ENCODE results near the gene RPL3. TPM values are rescaled to one million over a fixed set of nuclear protein-coding genes. Genes with fewer than 3 reads are reported as not detected.
A peak's percentile ranks its signal among the peaks of the same experiment; 100 is the strongest.

The RPL3 gene
- total and polyA plus RNA-seq, 2 experiments from 2014 or later, result 1,044 to 2,461 TPM

- Histone ChIP-seq H3K9me3 (ENCODE audit: low read depth) (no peaks in the 10 kb centered on the region), H4K20me1 (ENCODE audit: insufficient read depth, poor library complexity, severe bottlenecking) (no peaks in the 10 kb centered on the region), H3K27me3 (no peaks in the 10 kb centered on the region), H3K4me1 (ENCODE audit: insufficient read depth) (peaks cover 22% of the 10 kb centered on the region), H3K4me2 (no peak overlapping the region), H3K36me3 (replicated peaks; ENCODE audit: insufficient read depth, low read depth) (no peaks in the 10 kb centered on the region), H2AFZ (no peak overlapping the region), H3K9me2 (replicated peaks; ENCODE audit: insufficient read depth) (no peaks in the 10 kb centered on the region), H3K4me3 (no peak overlapping the region), H3K79me2 (no peaks in the 10 kb centered on the region), H3K27ac (no peak overlapping the region)
- 79% methylated on average over 6 of the region's 6 CpGs for WGBS (ENCODE audit: low lambda C conversion rate, missing lambda C conversion rate)
- no peak for DNase-seq (ENCODE audit: low spot score)
- TF ChIP-seq EZH2phosphoT487 (IDR thresholded peaks at IDR 0.05; ENCODE audit: low read depth, severe bottlenecking, unreplicated experiment) (no peak), EZH2 (IDR thresholded peaks at IDR 0.05; ENCODE audit: borderline replicate concordance) (no peak), CTCF (IDR thresholded peaks at IDR 0.05; ENCODE audit: poor library complexity) (no peak)
Observed at GRCh38 chr22:39299829-39300178, 19.6 kb downstream of the RPL3 start.

- DNase-seq (ENCODE audit: low spot score), result no peak
- H3K27ac ChIP-seq, result peak overlapping the region; percentile 44
- 75% methylated on average over 18 of the region's 18 CpGs for WGBS (ENCODE audit: low lambda C conversion rate, missing lambda C conversion rate)
Observed at GRCh38 chr22:39298241-39298987, 21.0 kb downstream of the RPL3 start.

GRCh38 chr22:39297490-39298240, 21.8 kb downstream of the RPL3 start:
- Histone ChIP-seq H3K27me3 (no peaks in the 10 kb centered on the region), H3K9me2 (replicated peaks; ENCODE audit: insufficient read depth) (no peaks in the 10 kb centered on the region), H3K27ac (peak overlapping the region; percentile 44), H3K4me1 (ENCODE audit: insufficient read depth) (peaks cover 25% of the 10 kb centered on the region), H3K9me3 (ENCODE audit: low read depth) (no peaks in the 10 kb centered on the region), H3K4me3 (no peak overlapping the region), H3K4me2 (no peak overlapping the region), H2AFZ (no peak overlapping the region), H3K79me2 (no peaks in the 10 kb centered on the region), H4K20me1 (ENCODE audit: insufficient read depth, poor library complexity, severe bottlenecking) (no peaks in the 10 kb centered on the region), H3K36me3 (replicated peaks; ENCODE audit: insufficient read depth, low read depth) (no peaks in the 10 kb centered on the region)
- DNase-seq (ENCODE audit: low spot score), result no peak
- TF ChIP-seq EZH2phosphoT487 (IDR thresholded peaks at IDR 0.05; ENCODE audit: low read depth, severe bottlenecking, unreplicated experiment) (no peak), CTCF (IDR thresholded peaks at IDR 0.05; ENCODE audit: poor library complexity) (no peak), EZH2 (IDR thresholded peaks at IDR 0.05; ENCODE audit: borderline replicate concordance) (no peak)
- 62% methylated on average over 18 of the region's 18 CpGs for WGBS (ENCODE audit: low lambda C conversion rate, missing lambda C conversion rate)

More at GRCh38 chr22:39298241-39298987, 21.0 kb downstream of the RPL3 start:
- H3K4me3 ChIP-seq, result no peak overlapping the region
- TF ChIP-seq EZH2 (IDR thresholded peaks at IDR 0.05; ENCODE audit: borderline replicate concordance) (no peak), CTCF (IDR thresholded peaks at IDR 0.05; ENCODE audit: poor library complexity) (no peak), EZH2phosphoT487 (IDR thresholded peaks at IDR 0.05; ENCODE audit: low read depth, severe bottlenecking, unreplicated experiment) (no peak)
- no peaks in the 10 kb centered on the region for H3K36me3 ChIP-seq (replicated peaks; ENCODE audit: insufficient read depth, low read depth)
- H3K4me1 ChIP-seq (ENCODE audit: insufficient read depth), result peaks cover 22% of the 10 kb centered on the region
- H3K9me3 ChIP-seq (ENCODE audit: low read depth), result no peaks in the 10 kb centered on the region
- no peaks in the 10 kb centered on the region for H3K27me3 ChIP-seq
- no peaks in the 10 kb centered on the region for H3K79me2 ChIP-seq
- H2AFZ ChIP-seq, result no peak overlapping the region
- no peak overlapping the region for H3K4me2 ChIP-seq
- no peaks in the 10 kb centered on the region for H3K9me2 ChIP-seq (replicated peaks; ENCODE audit: insufficient read depth)
- no peaks in the 10 kb centered on the region for H4K20me1 ChIP-seq (ENCODE audit: insufficient read depth, poor library complexity, severe bottlenecking)
